HepG2 (cell line): ENCODE results near the gene GMEB2. TPM values are rescaled to one million over a fixed set of nuclear protein-coding genes. Genes with fewer than 3 reads are reported as not detected.

ENCODE experiments used
- ATAC-seq: fragments of 200-7000 bp; cut with Tn5 transposase; 3 replicates; pipeline ENCODE4 v1.9.1; 2020; ENCODE audit warnings: mild to moderate bottlenecking, moderate library complexity
- BruUV-seq: library from RNA; stranded (reverse); fragments of 400-500 nt; replicated peaks from 2 replicates; lab custom pipeline; 2021; lab: Mats Ljungman, UMichigan
- CTCF ChIA-PET: fragments of 300-600 bp; formaldehyde crosslinking; extraction: SDS; loops from one replicate; lab custom pipeline; 2021; ENCODE audit warnings: low total read pairs, inconsistent platforms, low intra/inter-chr PET ratio; lab: Yijun Ruan, JAX
- POLR2A ChIA-PET: fragments of 350-600 bp; sonication (Branson Sonifier 250); formaldehyde crosslinking; loops from one replicate; lab custom pipeline; 2020; ENCODE audit warnings: antibody characterized with exemption, inconsistent platforms; lab: Yijun Ruan, JAX
- DNase-seq: peaks from one replicate; pipeline ENCODE4 v3.0.0-alpha.2; 2015; ENCODE audit warnings: low spot score
- FAIRE-seq: peaks from 3 replicates; lab custom pipeline; 2011; peaks lifted over from hg19 to GRCh38; lab: Jason Lieb, UNC
- H2AFZ ChIP-seq: one replicate; pipeline ENCODE4 v1.6.1; 2011; ENCODE audit warnings: low read length, inconsistent platforms
- H3K27ac ChIP-seq: fragments of 300-600 bp; 3 replicates; pipeline ENCODE4 v1.8.0; 2011; ENCODE audit warnings: mixed run types, mild to moderate bottlenecking, mixed read lengths, low read length, inconsistent platforms; ENCODE audit not compliant: insufficient read depth; ENCODE audit errors: extremely low read length
- H3K27me3 ChIP-seq, 2 experiments: fragments of 200-600 bp in 1 of 2; 2 replicates in 1 of 2; 3 replicates in 1 of 2; pipeline versions ENCODE4 v1.6.0 to v1.8.0; 2011; ENCODE audit warnings: low read length in 2 of 2, mild to moderate bottlenecking in 2 of 2, moderate library complexity in 2 of 2, inconsistent platforms in 1 of 2; ENCODE audit not compliant: insufficient read depth in 2 of 2, control insufficient read depth in 1 of 2
- H3K36me3 ChIP-seq, 2 experiments: fragments of 200-600 bp in 1 of 2; replicated peaks in 1 of 2; 2 replicates in 1 of 2; 3 replicates in 1 of 2; pipeline versions ENCODE4 v1.5.1 to v1.8.0; 2011; ENCODE audit warnings: low read length in 2 of 2, inconsistent platforms in 1 of 2; ENCODE audit not compliant: insufficient read depth in 2 of 2, control insufficient read depth in 1 of 2
- H3K4me1 ChIP-seq: 2 replicates; pipeline ENCODE4 v1.5.1; 2012; ENCODE audit warnings: low read length, inconsistent platforms; ENCODE audit not compliant: insufficient read depth
- H3K4me2 ChIP-seq: 2 replicates; pipeline ENCODE4 v1.6.0; 2011; ENCODE audit warnings: low read depth, low read length, inconsistent platforms
- H3K4me3 ChIP-seq, 3 experiments: fragments of 200-600 bp in 1 of 3; sonication (generic), shearing (Covaris generic) in 1 of 3; replicated peaks in 1 of 3; 2 replicates each; pipeline ENCODE4 v1.5.1; 2011 to 2016; ENCODE audit warnings: low read length in 3 of 3, inconsistent platforms in 2 of 3, low read depth in 2 of 3, mild to moderate bottlenecking in 2 of 3, control low read depth in 1 of 3, mixed read lengths in 1 of 3; ENCODE audit not compliant: insufficient read depth in 1 of 3
- H3K79me2 ChIP-seq: one replicate; pipeline ENCODE4 v1.6.1; 2011; ENCODE audit warnings: low read length, inconsistent platforms; ENCODE audit not compliant: insufficient read depth
- H3K9ac ChIP-seq: 2 replicates; pipeline ENCODE4 v1.6.0; 2011; ENCODE audit warnings: mild to moderate bottlenecking, low read depth, low read length, inconsistent platforms; ENCODE audit not compliant: insufficient read depth
- H3K9me3 ChIP-seq: 2 replicates; pipeline ENCODE4 v1.5.1; 2012; ENCODE audit warnings: mild to moderate bottlenecking, low read length
- H4K20me1 ChIP-seq: 2 replicates; pipeline ENCODE4 v1.6.0; 2011; ENCODE audit warnings: inconsistent platforms, mild to moderate bottlenecking, low read length, moderate library complexity; ENCODE audit not compliant: insufficient read depth
- CREBL2 ChIP-seq: sonication (generic); formaldehyde crosslinking; IDR thresholded peaks from 2 replicates; pipeline ENCODE4 v1.8.1; 2023; ENCODE audit warnings: missing genetic modification reagents, mild to moderate bottlenecking, borderline replicate concordance
- GABPB1 ChIP-seq: IDR thresholded peaks from 2 replicates; pipeline ENCODE4 v1.6.1; 2016; ENCODE audit warnings: mild to moderate bottlenecking, missing genetic modification reagents, moderate library complexity, missing compliant biosample characterization
- GRHL1 ChIP-seq: sonication (generic); formaldehyde crosslinking; conservative IDR thresholded peaks from 2 replicates; pipeline ENCODE4 v1.8.0; 2022; ENCODE audit warnings: missing genetic modification reagents
- HNRNPK ChIP-seq: fragments of 200-400 bp; formaldehyde crosslinking; IDR thresholded peaks from 2 replicates; pipeline ENCODE4 v1.6.1; 2018; ENCODE audit warnings: low read length, low read depth, moderate library complexity, mild to moderate bottlenecking; ENCODE audit not compliant: poor library complexity, severe bottlenecking
- NR1H2 ChIP-seq: sonication (generic); formaldehyde crosslinking; IDR thresholded peaks from 2 replicates; pipeline ENCODE4 v1.8.1; 2022; ENCODE audit warnings: low read depth, missing genetic modification reagents, borderline replicate concordance
- RORA ChIP-seq: sonication (generic); formaldehyde crosslinking; IDR thresholded peaks from 2 replicates; pipeline ENCODE4 v1.5.0; 2020; ENCODE audit warnings: mild to moderate bottlenecking, missing genetic modification reagents, moderate library complexity
- ZNF263 ChIP-seq: sonication (generic); formaldehyde crosslinking; IDR thresholded peaks from 2 replicates; pipeline ENCODE4 v1.4.0; 2020; ENCODE audit warnings: missing genetic modification reagents
- ZNF280B ChIP-seq: sonication (generic); formaldehyde crosslinking; IDR thresholded peaks from 2 replicates; pipeline ENCODE4 v1.5.0; 2020; ENCODE audit warnings: missing genetic modification reagents, mild to moderate bottlenecking, borderline replicate concordance
- ZNF329 ChIP-seq: sonication (generic); formaldehyde crosslinking; IDR thresholded peaks from 2 replicates; pipeline ENCODE4 v1.9.0; 2021; ENCODE audit warnings: low read depth, mild to moderate bottlenecking, missing genetic modification reagents
- ZNF687 ChIP-seq: sonication (generic); formaldehyde crosslinking; IDR thresholded peaks from 2 replicates; pipeline ENCODE4 v1.5.1; 2020; ENCODE audit warnings: mild to moderate bottlenecking, missing genetic modification reagents, moderate library complexity
- ZNF768 ChIP-seq: sonication (generic); formaldehyde crosslinking; IDR thresholded peaks from 2 replicates; pipeline ENCODE4 v1.4.0; 2020; ENCODE audit warnings: missing genetic modification reagents
- WGBS: methylation state at CpG from one replicate; pipeline ENCODE4 v1.1.6; 2017; ENCODE audit warnings: low lambda C conversion rate; 5-methylcytosine and 5-hydroxymethylcytosine counted together
- in situ Hi-C: cut with HindIII; loops from 2 replicates; pipeline ENCODE4 v1.10.0; 2017; ENCODE audit warnings: low pct_unique_long_range_greater_than_20kb; ENCODE audit not compliant: extremely low pct_ligation_motif_present
- intact Hi-C: fragments of 100-400 bp; cut with micrococcal nuclease; formaldehyde crosslinking; loops from one replicate; pipeline ENCODE4 v1.10.0; 2022; ENCODE audit not compliant: unreplicated experiment
- polyA plus RNA-seq, 8 experiments: library from polyadenylated mRNA; depleted of rRNA in 3 of 8; stranded (reverse) in 7 of 8; unstranded in 1 of 8; fragments of >200 nt; fragmentation: Illumina TruSeq in 4 of 8; extraction: Trizol in 4 of 8; gene quantifications; 2 replicates each; pipeline versions ENCODE4 v1.2.1 to v1.2.3, GENCODE V29; 2011 to 2016; ENCODE audit warnings: low read depth in 4 of 8, missing spikeins in 1 of 8, mixed read lengths in 1 of 8; ENCODE audit not compliant: insufficient read depth in 1 of 8
- total RNA-seq, 5 experiments: library from RNA; depleted of rRNA; stranded (reverse); fragments of >200 nt; fragmentation: Illumina TruSeq; extraction: Trizol; gene quantifications; 2 replicates each; pipeline ENCODE4 v1.2.3, GENCODE V29; 2016; ENCODE audit warnings: low read depth in 1 of 5

GMEB2 gene
- total and polyA plus RNA-seq, 2 of the 13 experiments (the other 11 are each of a cell fraction or from before 2014, with no cell fraction given), result 10.6 to 12.4 TPM

GRCh38 chr20:63597651-63598478 lies 29.0 kb downstream of the GMEB2 start:
- 90% methylated on average over 22 of the region's 23 CpGs for WGBS
- H3K4me3 ChIP-seq, result no peak overlapping the region
- no peaks in the 10 kb centered on the region for H3K4me1 ChIP-seq
- H2AFZ ChIP-seq, result no peak overlapping the region
- H3K27me3 ChIP-seq, result no peaks in the 10 kb centered on the region
- in situ Hi-C loops (no loop called here), intact Hi-C loops (no loop called here)
- no peak overlapping the region for H3K4me2 ChIP-seq
- POLR2A ChIA-PET, result no interaction called here
- FAIRE-seq, result no peak
- no peaks in the 10 kb centered on the region for H3K9me3 ChIP-seq
- BruUV-seq, result no TSS peak
- DNase-seq, result no peak
- CTCF ChIA-PET, result no interaction called here
- H3K27ac ChIP-seq, result no peak overlapping the region
- H3K9ac ChIP-seq, result no peak overlapping the region
- no peaks in the 10 kb centered on the region for H4K20me1 ChIP-seq
- peaks cover 18 to 41% of the 10 kb centered on the region in 2 experiments for H3K36me3 ChIP-seq
- ATAC-seq, result no peak
- no peaks in the 10 kb centered on the region for H3K79me2 ChIP-seq
- TF ChIP-seq GRHL1, result no peak
- TF ChIP-seq ZNF329, result no peak
- peak; percentile 9; the same call in 1 of the 2 replicates for TF ChIP-seq ZNF687 (CRISPR knock-in tag)
- TF ChIP-seq ZNF263 (CRISPR knock-in tag), result no peak
- peak; percentile 34; the same call in 1 of the 2 replicates for TF ChIP-seq ZNF768
- no peak for TF ChIP-seq RORA (CRISPR knock-in tag)
- no peak for TF ChIP-seq CREBL2
- peak; percentile 27; the same call in 1 of the 2 replicates for TF ChIP-seq ZNF280B
- no peak for TF ChIP-seq GABPB1
- TF ChIP-seq NR1H2, result no peak
- no peak for TF ChIP-seq HNRNPK
